K562 (cell line): Measurements from ENCODE around the gene PLEKHF1. TPM values are rescaled to one million over a fixed set of nuclear protein-coding genes. Genes with fewer than 3 reads are reported as not detected.

Experiments used
- ATAC-seq: fragments of 200-7000 bp; cut with Tn5 transposase; 3 replicates; pipeline ENCODE4 v1.9.1; 2020; ENCODE audit warnings: moderate library complexity
- BruUV-seq: library from RNA; stranded (reverse); fragments of 400-500 nt; replicated peaks from 2 replicates; lab custom pipeline; 2021; lab: Mats Ljungman, UMichigan
- CTCF ChIA-PET: fragments of 300-600 bp; formaldehyde crosslinking; extraction: SDS; loops from one replicate; lab custom pipeline; 2021; ENCODE audit warnings: low intra/inter-chr PET ratio; lab: Yijun Ruan, JAX
- POLR2A ChIA-PET: fragments of 300-600, 350-650 bp; sonication (Branson Sonifier 250); formaldehyde crosslinking; extraction: SDS; loops from one replicate; lab custom pipeline; 2021; ENCODE audit warnings: antibody characterized with exemption, inconsistent platforms; lab: Yijun Ruan, JAX
- DNase-seq, 4 experiments: peaks; one replicate each; pipeline versions ENCODE4 v3.0.0 to v3.0.0-alpha.2; 2011 to 2018; ENCODE audit warnings: low spot score in 3 of 4, mixed read lengths in 3 of 4; ENCODE audit errors: extremely low read depth in 1 of 4
- FAIRE-seq: peaks from 2 replicates; lab custom pipeline; 2011; peaks lifted over from hg19 to GRCh38; lab: Jason Lieb, UNC
- H2AFZ ChIP-seq: 2 replicates; pipeline ENCODE4 v1.6.0; 2011; ENCODE audit warnings: low read depth, low read length, control low read depth, inconsistent platforms
- H3K27ac ChIP-seq: fragments of 200-600 bp; 3 replicates; pipeline ENCODE4 v1.8.0; 2011; ENCODE audit warnings: low read depth, mild to moderate bottlenecking, control low read depth, inconsistent platforms, low read length, moderate library complexity, mixed read lengths; ENCODE audit errors: extremely low read depth
- H3K27me3 ChIP-seq, 2 experiments: fragments of 300-600 bp in 1 of 2; 2 replicates in 1 of 2; 3 replicates in 1 of 2; pipeline versions ENCODE4 v1.6.0 to v1.8.0; 2011; ENCODE audit warnings: inconsistent platforms in 2 of 2, low read length in 2 of 2, mild to moderate bottlenecking in 1 of 2, mixed read lengths in 1 of 2, moderate library complexity in 1 of 2; ENCODE audit not compliant: control insufficient read depth in 2 of 2, insufficient read depth in 2 of 2
- H3K36me3 ChIP-seq: fragments of 300-600 bp; 3 replicates; pipeline ENCODE4 v1.8.0; 2011; ENCODE audit warnings: mild to moderate bottlenecking, low read length, inconsistent platforms; ENCODE audit not compliant: control insufficient read depth, insufficient read depth
- H3K4me1 ChIP-seq, 2 experiments: fragments of 200-600 bp in 1 of 2; replicated peaks in 1 of 2; 2 replicates in 1 of 2; 3 replicates in 1 of 2; pipeline versions ENCODE4 v1.5.1 to v1.8.0; 2011; ENCODE audit warnings: inconsistent platforms in 2 of 2, low read length in 2 of 2, mild to moderate bottlenecking in 1 of 2, mixed read lengths in 1 of 2, moderate library complexity in 1 of 2; ENCODE audit not compliant: control insufficient read depth in 2 of 2, insufficient read depth in 2 of 2
- H3K4me2 ChIP-seq: 2 replicates; pipeline ENCODE4 v1.6.1; 2011; ENCODE audit warnings: low read length, control low read depth, inconsistent platforms, mixed read lengths; ENCODE audit not compliant: insufficient read depth
- H3K4me3 ChIP-seq: fragments of 200-600 bp; sonication (generic), shearing (Covaris generic); 2 replicates; pipeline ENCODE4 v1.5.1; 2016; ENCODE audit warnings: control low read depth, inconsistent platforms
- H3K79me2 ChIP-seq: fragments of 200-600 bp; 3 replicates; pipeline ENCODE4 v1.8.0; 2011; ENCODE audit warnings: low read length, inconsistent platforms; ENCODE audit not compliant: control insufficient read depth, insufficient read depth
- H3K9ac ChIP-seq, 2 experiments: 2 replicates each; pipeline versions ENCODE4 v1.6.0 to v1.6.1; 2011; ENCODE audit warnings: low read depth in 2 of 2, low read length in 2 of 2, control low read depth in 1 of 2, inconsistent platforms in 1 of 2, mild to moderate bottlenecking in 1 of 2, mixed read lengths in 1 of 2; ENCODE audit not compliant: insufficient read depth in 1 of 2
- H3K9me1 ChIP-seq: one replicate; pipeline ENCODE4 v1.6.0; 2011; ENCODE audit warnings: inconsistent platforms, mild to moderate bottlenecking, low read length, moderate library complexity; ENCODE audit not compliant: control insufficient read depth, insufficient read depth
- H3K9me3 ChIP-seq: replicated peaks from 2 replicates; pipeline ENCODE4 v1.5.1; 2011; ENCODE audit warnings: low read depth, low read length, inconsistent platforms; ENCODE audit not compliant: control insufficient read depth, insufficient read depth
- H4K20me1 ChIP-seq: replicated peaks from 2 replicates; pipeline ENCODE4 v1.6.1; 2011; ENCODE audit warnings: low read length, inconsistent platforms, mixed read lengths; ENCODE audit not compliant: control insufficient read depth, insufficient read depth
- CCAR2 ChIP-seq: fragments of 200-400 bp; formaldehyde crosslinking; IDR thresholded peaks from 2 replicates; pipeline ENCODE4 v1.6.1; 2017; ENCODE audit warnings: mild to moderate bottlenecking, low read depth, low read length
- POLR2AphosphoS5 ChIP-seq: IDR thresholded peaks from 2 replicates; pipeline ENCODE4 v1.6.1; 2011; ENCODE audit warnings: mild to moderate bottlenecking, low read depth, low read length, moderate library complexity; ENCODE audit not compliant: control insufficient read depth, insufficient read depth
- PRMT5 ChIP-seq: sonication (generic); formaldehyde crosslinking; IDR thresholded peaks from 2 replicates; pipeline ENCODE4 v1.5.0; 2020; ENCODE audit warnings: missing genetic modification reagents
- SMARCC2 ChIP-seq: fragments of 450-650 bp; IDR thresholded peaks from 2 replicates; pipeline ENCODE4 v1.6.1; 2017; ENCODE audit warnings: antibody characterized with exemption, moderate library complexity, mild to moderate bottlenecking, low read depth
- U2AF2 ChIP-seq: fragments of 200-400 bp; formaldehyde crosslinking; optimal IDR thresholded peaks from 2 replicates; pipeline ENCODE3; 2017; ENCODE audit warnings: low read depth, mild to moderate bottlenecking, low read length
- ZKSCAN3 ChIP-seq: fragments of 250-450 bp; sonication (Bioruptor Pico); IDR thresholded peaks from 2 replicates; pipeline ENCODE4 v1.4.0; 2020
- WGBS: fragments of 100-300 bp; shearing (Covaris generic); methylation state at CpG from one replicate; pipeline ENCODE4 v1.1.6; 2016; ENCODE audit warnings: low coverage, mixed read lengths; ENCODE audit not compliant: insufficient coverage; ENCODE audit errors: missing lambda C conversion rate; 5-methylcytosine and 5-hydroxymethylcytosine counted together
- in situ Hi-C: fragments of 300-500 bp; cut with MboI; formaldehyde crosslinking; loops from 4 replicates; pipeline ENCODE4 v1.15.0; 2018; ENCODE audit warnings: inconsistent platforms, mixed read lengths
- intact Hi-C: fragments of 100-400 bp; cut with micrococcal nuclease; formaldehyde crosslinking; loops from 2 replicates; pipeline ENCODE4 v1.14.2; 2022
- polyA plus RNA-seq, 8 experiments: library from polyadenylated mRNA; depleted of rRNA in 4 of 8; stranded (reverse) in 5 of 8; unstranded in 3 of 8; fragments of >200 nt; fragmentation: Nextera tagmentation in 2 of 8; fragmentation: Illumina TruSeq in 1 of 8; extraction: Ambion mirVana in 2 of 8; extraction: Trizol in 1 of 8; gene quantifications; 2 replicates each; pipeline versions ENCODE4 v1.2.1 to v1.2.3, GENCODE V29; 2011 to 2014; ENCODE audit warnings: inconsistent platforms in 1 of 8, missing spikeins in 1 of 8
- total RNA-seq, 7 experiments: library from RNA; depleted of rRNA in 6 of 7; stranded (reverse); fragments of >200 nt in 6 of 7; fragmentation: Illumina TruSeq in 2 of 7; extraction: Trizol in 2 of 7; gene quantifications; 2 replicates each; pipeline versions ENCODE4 v1.2.1 to v1.2.3, GENCODE V29; 2011 to 2021; ENCODE audit warnings: low replicate concordance in 1 of 7
- TF ChIP-seq, protein P1 (sequence below): fragments of 250-450 bp; sonication (Bioruptor Pico); IDR thresholded peaks from 2 replicates; pipeline ENCODE4 v1.9.0; 2021; ENCODE audit warnings: mild to moderate bottlenecking, inconsistent platforms
- TF ChIP-seq, protein P2 (sequence below): sonication (generic); formaldehyde crosslinking; IDR thresholded peaks from 2 replicates; pipeline ENCODE4 v1.8.0; 2023; ENCODE audit warnings: missing genetic modification reagents, mild to moderate bottlenecking, borderline replicate concordance
- TF ChIP-seq, protein P3 (sequence below), 2 experiments: fragments of 450-650 bp; IDR thresholded peaks; 2 replicates each; pipeline ENCODE4 v1.6.1; 2018; ENCODE audit warnings: mild to moderate bottlenecking in 2 of 2, low read depth in 1 of 2; ENCODE audit not compliant: partially characterized antibody in 2 of 2

PLEKHF1 gene
- total and polyA plus RNA-seq, 9 of the 15 experiments (the other 6 are each of a cell fraction or from before 2014, with no cell fraction given), result 0.07 to 13.4 (median 3.9) TPM; not detected in 1

DNA sequence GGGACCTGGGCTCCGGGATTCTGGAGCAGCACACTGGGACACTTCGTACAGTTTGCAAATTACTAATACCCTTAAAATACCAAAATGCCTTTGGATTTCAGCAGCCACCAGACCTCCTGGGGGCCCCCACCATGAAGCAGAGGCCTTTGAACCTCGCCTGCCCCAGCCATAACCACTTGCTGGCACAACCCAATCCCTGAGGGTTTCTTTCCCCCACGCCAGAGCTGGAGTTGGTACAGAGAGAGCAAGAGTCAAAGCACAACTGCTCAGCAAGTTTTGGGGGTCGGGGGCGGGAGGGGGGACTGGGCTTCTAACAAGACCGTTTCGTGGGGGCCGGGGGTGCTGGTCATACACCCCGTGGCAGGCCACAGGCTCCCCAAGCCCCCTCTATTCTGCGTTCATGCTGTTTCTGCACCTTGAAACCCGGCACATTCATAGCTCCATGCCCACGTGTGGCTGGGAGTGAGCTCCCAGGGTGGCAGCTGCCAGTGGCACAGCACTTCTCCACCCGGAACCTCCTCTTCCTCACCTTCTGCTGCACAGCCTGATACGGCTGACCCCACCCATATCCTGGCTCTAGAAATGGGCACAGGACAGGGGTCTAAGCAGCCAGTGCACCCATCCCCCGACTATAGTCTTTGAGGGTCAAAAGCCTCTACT lies 17.1 kb downstream of the PLEKHF1 start:
- Histone ChIP-seq H3K9ac (no peak overlapping the region), H3K27ac (no peak overlapping the region), H3K4me2 (no peak overlapping the region), H3K4me3 (no peak overlapping the region), H3K9me3 (no peaks in the 10 kb centered on the region), H3K9me1 (no peaks in the 10 kb centered on the region), H3K79me2 (no peaks in the 10 kb centered on the region), H3K36me3 (no peaks in the 10 kb centered on the region), H3K4me1 (peaks cover 10 to 24% of the 10 kb centered on the region in 2 experiments; a peak in 4 of 5 replicates), H4K20me1 (no peaks in the 10 kb centered on the region), H3K27me3 (no peaks in the 10 kb centered on the region), H2AFZ (no peak overlapping the region)
- BruUV-seq, result no TSS peak
- FAIRE-seq (no peak), DNase-seq (no peak), ATAC-seq (no peak)
- ChIA-PET CTCF (no interaction called here), POLR2A (interaction anchor here (0.5 to 1.6 kb wide), 2 partner anchors 10 to 17 kb away, joined by 3 to 13 read pairs; partner anchors contain the start of gene PLEKHF1)
- in situ Hi-C loops (no loop called here), intact Hi-C loops (no loop called here)
- 45% methylated on average over 10 of the region's 16 CpGs for WGBS
- TF ChIP-seq, protein P1, sequence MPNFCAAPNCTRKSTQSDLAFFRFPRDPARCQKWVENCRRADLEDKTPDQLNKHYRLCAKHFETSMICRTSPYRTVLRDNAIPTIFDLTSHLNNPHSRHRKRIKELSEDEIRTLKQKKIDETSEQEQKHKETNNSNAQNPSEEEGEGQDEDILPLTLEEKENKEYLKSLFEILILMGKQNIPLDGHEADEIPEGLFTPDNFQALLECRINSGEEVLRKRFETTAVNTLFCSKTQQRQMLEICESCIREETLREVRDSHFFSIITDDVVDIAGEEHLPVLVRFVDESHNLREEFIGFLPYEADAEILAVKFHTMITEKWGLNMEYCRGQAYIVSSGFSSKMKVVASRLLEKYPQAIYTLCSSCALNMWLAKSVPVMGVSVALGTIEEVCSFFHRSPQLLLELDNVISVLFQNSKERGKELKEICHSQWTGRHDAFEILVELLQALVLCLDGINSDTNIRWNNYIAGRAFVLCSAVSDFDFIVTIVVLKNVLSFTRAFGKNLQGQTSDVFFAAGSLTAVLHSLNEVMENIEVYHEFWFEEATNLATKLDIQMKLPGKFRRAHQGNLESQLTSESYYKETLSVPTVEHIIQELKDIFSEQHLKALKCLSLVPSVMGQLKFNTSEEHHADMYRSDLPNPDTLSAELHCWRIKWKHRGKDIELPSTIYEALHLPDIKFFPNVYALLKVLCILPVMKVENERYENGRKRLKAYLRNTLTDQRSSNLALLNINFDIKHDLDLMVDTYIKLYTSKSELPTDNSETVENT (CRISPR knock-in tag), result no peak
- TF ChIP-seq SMARCC2, result no peak
- no peak for TF ChIP-seq CCAR2
- TF ChIP-seq, protein P2, sequence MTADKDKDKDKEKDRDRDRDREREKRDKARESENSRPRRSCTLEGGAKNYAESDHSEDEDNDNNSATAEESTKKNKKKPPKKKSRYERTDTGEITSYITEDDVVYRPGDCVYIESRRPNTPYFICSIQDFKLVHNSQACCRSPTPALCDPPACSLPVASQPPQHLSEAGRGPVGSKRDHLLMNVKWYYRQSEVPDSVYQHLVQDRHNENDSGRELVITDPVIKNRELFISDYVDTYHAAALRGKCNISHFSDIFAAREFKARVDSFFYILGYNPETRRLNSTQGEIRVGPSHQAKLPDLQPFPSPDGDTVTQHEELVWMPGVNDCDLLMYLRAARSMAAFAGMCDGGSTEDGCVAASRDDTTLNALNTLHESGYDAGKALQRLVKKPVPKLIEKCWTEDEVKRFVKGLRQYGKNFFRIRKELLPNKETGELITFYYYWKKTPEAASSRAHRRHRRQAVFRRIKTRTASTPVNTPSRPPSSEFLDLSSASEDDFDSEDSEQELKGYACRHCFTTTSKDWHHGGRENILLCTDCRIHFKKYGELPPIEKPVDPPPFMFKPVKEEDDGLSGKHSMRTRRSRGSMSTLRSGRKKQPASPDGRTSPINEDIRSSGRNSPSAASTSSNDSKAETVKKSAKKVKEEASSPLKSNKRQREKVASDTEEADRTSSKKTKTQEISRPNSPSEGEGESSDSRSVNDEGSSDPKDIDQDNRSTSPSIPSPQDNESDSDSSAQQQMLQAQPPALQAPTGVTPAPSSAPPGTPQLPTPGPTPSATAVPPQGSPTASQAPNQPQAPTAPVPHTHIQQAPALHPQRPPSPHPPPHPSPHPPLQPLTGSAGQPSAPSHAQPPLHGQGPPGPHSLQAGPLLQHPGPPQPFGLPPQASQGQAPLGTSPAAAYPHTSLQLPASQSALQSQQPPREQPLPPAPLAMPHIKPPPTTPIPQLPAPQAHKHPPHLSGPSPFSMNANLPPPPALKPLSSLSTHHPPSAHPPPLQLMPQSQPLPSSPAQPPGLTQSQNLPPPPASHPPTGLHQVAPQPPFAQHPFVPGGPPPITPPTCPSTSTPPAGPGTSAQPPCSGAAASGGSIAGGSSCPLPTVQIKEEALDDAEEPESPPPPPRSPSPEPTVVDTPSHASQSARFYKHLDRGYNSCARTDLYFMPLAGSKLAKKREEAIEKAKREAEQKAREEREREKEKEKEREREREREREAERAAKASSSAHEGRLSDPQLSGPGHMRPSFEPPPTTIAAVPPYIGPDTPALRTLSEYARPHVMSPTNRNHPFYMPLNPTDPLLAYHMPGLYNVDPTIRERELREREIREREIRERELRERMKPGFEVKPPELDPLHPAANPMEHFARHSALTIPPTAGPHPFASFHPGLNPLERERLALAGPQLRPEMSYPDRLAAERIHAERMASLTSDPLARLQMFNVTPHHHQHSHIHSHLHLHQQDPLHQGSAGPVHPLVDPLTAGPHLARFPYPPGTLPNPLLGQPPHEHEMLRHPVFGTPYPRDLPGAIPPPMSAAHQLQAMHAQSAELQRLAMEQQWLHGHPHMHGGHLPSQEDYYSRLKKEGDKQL (CRISPR knock-in tag), result no peak
- TF ChIP-seq ZKSCAN3, result no peak
- TF ChIP-seq POLR2AphosphoS5, result no peak
- TF ChIP-seq PRMT5 (CRISPR knock-in tag), result no peak
- TF ChIP-seq U2AF2, result no peak
- TF ChIP-seq, protein P3, sequence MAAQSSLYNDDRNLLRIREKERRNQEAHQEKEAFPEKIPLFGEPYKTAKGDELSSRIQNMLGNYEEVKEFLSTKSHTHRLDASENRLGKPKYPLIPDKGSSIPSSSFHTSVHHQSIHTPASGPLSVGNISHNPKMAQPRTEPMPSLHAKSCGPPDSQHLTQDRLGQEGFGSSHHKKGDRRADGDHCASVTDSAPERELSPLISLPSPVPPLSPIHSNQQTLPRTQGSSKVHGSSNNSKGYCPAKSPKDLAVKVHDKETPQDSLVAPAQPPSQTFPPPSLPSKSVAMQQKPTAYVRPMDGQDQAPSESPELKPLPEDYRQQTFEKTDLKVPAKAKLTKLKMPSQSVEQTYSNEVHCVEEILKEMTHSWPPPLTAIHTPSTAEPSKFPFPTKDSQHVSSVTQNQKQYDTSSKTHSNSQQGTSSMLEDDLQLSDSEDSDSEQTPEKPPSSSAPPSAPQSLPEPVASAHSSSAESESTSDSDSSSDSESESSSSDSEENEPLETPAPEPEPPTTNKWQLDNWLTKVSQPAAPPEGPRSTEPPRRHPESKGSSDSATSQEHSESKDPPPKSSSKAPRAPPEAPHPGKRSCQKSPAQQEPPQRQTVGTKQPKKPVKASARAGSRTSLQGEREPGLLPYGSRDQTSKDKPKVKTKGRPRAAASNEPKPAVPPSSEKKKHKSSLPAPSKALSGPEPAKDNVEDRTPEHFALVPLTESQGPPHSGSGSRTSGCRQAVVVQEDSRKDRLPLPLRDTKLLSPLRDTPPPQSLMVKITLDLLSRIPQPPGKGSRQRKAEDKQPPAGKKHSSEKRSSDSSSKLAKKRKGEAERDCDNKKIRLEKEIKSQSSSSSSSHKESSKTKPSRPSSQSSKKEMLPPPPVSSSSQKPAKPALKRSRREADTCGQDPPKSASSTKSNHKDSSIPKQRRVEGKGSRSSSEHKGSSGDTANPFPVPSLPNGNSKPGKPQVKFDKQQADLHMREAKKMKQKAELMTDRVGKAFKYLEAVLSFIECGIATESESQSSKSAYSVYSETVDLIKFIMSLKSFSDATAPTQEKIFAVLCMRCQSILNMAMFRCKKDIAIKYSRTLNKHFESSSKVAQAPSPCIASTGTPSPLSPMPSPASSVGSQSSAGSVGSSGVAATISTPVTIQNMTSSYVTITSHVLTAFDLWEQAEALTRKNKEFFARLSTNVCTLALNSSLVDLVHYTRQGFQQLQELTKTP (IDR thresholded peaks at IDR 0.05; ENCODE audit: low read depth in 1 of 2, partially characterized antibody in 2 of 2), result no peak
